GM06990 (cell line): Measurements from ENCODE around the gene METRNL.

Source experiments
- DNase-seq: peaks from one replicate; pipeline ENCODE4 v3.0.0-alpha.2; 2011; ENCODE audit not compliant: insufficient read length; ENCODE audit errors: extremely low read depth
- H3K27me3 ChIP-seq: replicated peaks from 2 replicates; pipeline ENCODE4 v1.6.0; 2011; ENCODE audit warnings: low read length; ENCODE audit not compliant: control insufficient read depth, insufficient read depth
- H3K36me3 ChIP-seq: 2 replicates; pipeline ENCODE4 v1.5.1; 2011; ENCODE audit warnings: low read length; ENCODE audit not compliant: control insufficient read depth, insufficient read depth
- H3K4me3 ChIP-seq: replicated peaks from 2 replicates; pipeline ENCODE4 v1.5.1; 2011; ENCODE audit warnings: low read depth, mild to moderate bottlenecking, control low read depth, low read length
- TF ChIP-seq, protein P1 (sequence below): IDR thresholded peaks from 2 replicates; pipeline ENCODE4 v1.5.1; 2011; ENCODE audit warnings: low read length, control low read depth, mild to moderate bottlenecking, inconsistent platforms; ENCODE audit not compliant: insufficient read depth, poor library complexity, severe bottlenecking

METRNL gene

DNA sequence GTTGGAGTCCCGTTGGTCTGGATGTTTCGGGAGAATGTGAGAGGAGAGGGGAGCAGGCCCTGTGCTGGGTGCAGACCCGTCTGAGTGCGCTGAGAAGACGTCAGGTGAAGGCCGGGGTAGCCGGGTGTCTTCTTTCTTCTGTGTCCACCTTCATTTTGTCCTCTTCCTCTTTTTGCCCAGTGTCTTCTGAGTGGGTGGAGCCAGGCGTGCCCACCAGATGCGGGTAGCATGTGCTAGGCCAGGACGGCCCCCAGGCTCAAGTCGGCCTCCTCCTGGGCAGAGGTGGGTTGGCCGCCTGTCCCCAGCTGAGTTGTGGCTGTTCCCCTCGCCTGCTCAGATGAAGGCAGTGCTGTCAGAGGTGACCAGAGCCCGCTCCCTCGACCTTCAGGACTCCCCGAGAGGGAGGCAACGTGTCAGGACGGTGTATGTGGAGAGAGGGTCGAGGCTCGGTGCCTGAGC is 3.5 kb downstream of the METRNL start:
- no peak for DNase-seq
- no peak overlapping the region for H3K4me3 ChIP-seq
- TF ChIP-seq, protein P1, sequence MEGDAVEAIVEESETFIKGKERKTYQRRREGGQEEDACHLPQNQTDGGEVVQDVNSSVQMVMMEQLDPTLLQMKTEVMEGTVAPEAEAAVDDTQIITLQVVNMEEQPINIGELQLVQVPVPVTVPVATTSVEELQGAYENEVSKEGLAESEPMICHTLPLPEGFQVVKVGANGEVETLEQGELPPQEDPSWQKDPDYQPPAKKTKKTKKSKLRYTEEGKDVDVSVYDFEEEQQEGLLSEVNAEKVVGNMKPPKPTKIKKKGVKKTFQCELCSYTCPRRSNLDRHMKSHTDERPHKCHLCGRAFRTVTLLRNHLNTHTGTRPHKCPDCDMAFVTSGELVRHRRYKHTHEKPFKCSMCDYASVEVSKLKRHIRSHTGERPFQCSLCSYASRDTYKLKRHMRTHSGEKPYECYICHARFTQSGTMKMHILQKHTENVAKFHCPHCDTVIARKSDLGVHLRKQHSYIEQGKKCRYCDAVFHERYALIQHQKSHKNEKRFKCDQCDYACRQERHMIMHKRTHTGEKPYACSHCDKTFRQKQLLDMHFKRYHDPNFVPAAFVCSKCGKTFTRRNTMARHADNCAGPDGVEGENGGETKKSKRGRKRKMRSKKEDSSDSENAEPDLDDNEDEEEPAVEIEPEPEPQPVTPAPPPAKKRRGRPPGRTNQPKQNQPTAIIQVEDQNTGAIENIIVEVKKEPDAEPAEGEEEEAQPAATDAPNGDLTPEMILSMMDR = no peak
- peaks cover 4% of the 10 kb centered on the region for H3K27me3 ChIP-seq
- H3K36me3 ChIP-seq = no peaks in the 10 kb centered on the region

DNA sequence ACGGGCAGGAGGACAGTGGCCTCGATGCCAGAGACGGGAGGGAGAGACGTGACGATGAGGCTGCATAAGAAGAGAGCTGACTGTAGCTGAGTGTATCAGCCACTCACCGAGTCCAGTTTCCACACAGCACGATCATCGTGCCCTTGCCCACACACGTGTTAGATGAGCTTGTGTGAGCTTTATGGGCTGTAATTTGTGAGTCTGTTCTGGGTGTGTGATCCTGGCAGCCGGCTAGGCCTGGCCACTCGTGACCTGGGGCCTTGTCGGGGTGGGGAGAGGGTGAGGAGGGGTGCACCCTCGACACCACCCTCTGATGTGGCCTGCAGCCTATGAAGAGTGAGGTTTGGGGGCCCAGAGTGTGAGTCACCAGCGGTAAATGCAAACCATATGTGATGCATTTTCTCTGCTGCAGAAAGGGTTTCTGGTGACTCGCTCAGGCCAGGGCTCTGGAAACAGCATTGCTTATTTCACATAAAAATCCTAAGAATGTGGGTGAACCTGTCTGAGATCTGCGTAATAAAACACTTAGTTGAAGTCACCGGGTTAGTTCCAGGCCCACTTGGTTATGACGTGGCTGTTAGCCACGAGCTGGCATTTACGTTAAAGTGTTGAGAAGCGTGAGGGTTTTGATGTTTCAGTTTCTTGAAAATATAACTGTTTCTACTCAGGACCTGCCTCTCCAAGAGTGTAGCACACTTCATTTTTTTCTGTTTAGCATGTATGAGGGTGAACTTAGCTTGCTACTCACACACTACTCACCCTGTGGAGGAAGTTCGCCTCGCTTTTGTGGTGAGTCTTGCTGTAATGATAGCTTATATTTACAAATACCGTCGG is 4.2 kb downstream of the METRNL start:
- H3K27me3 ChIP-seq = peaks cover 4% of the 10 kb centered on the region
- no peak overlapping the region for H3K4me3 ChIP-seq
- no peaks in the 10 kb centered on the region for H3K36me3 ChIP-seq
- DNase-seq = no peak
- TF ChIP-seq, protein P1 = no peak

DNA sequence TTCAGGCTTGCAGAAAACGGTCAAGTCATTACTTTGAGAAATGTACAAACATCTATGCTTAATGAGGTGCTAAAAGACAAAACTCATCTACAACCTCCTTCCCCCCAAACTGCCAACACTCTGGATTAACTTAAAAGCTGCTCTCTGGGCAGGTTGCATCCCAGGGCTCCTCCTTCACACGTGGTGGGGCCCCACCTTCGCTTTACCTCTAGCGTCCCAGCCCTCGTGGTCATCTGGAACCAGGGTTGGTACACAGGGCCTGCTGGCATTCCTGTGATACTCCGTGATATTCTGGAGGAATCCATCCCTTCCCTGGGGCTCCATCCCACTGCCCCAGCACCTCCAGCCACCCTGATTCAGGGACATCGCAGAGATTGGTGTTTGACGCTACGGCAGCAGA is 4.8 kb downstream of the METRNL start:
- no peak for DNase-seq
- peaks cover 4% of the 10 kb centered on the region for H3K27me3 ChIP-seq
- TF ChIP-seq, protein P1 = no peak
- no peak overlapping the region for H3K4me3 ChIP-seq
- no peaks in the 10 kb centered on the region for H3K36me3 ChIP-seq

DNA sequence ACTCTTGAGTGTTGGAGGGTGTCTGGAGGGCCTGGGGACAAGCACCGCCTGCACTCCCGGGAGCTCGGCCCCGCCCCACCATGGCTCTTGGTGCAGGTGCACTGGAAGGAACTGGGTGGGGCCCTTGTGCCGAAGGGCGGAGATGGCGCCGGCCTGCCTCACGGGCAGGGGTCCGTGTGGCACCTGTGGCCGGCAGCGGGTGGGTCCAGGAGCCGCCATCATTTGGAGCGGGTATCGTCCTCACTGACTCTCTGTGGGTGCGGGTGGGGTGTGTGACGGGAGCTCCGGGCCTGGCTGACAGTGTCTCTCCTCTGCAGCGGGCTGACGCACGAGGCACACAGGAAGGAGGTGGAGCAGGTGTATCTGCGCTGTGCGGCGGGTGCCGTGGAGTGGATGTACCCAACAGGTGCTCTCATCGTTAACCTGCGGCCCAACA is 5.2 kb downstream of the METRNL start:
- H3K4me3 ChIP-seq = no peak overlapping the region
- TF ChIP-seq, protein P1 = no peak
- H3K27me3 ChIP-seq = peaks cover 4% of the 10 kb centered on the region
- no peaks in the 10 kb centered on the region for H3K36me3 ChIP-seq
- no peak for DNase-seq

DNA sequence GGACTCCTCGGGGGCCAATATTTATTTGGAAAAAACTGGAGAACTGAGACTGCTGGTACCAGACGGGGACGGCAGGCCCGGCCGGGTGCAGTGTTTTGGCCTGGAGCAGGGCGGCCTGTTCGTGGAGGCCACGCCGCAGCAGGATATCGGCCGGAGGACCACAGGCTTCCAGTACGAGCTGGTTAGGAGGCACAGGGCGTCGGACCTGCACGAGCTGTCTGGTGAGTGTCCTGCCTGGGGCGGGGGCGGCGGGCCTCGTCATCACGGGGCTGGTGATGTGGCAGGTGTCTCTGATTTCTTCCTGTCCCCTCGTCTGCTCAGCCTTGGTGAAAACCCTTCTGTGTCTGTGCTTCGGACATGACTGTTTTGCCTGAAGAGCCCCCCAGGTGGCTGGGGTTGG is 5.7 kb downstream of the METRNL start:
- Histone ChIP-seq H3K36me3 (no peaks in the 10 kb centered on the region), H3K27me3 (peaks cover 4% of the 10 kb centered on the region), H3K4me3 (no peak overlapping the region)
- TF ChIP-seq, protein P1 = no peak
- DNase-seq = no peak
